ENCODE data around the gene TSPAN11. TPM values are rescaled to one million over a fixed set of nuclear protein-coding genes. Genes with fewer than 3 reads are reported as not detected.

The TSPAN11 gene
- total RNA-seq, 1 experiment from 2014 or later: 4.6 TPM

DNA sequence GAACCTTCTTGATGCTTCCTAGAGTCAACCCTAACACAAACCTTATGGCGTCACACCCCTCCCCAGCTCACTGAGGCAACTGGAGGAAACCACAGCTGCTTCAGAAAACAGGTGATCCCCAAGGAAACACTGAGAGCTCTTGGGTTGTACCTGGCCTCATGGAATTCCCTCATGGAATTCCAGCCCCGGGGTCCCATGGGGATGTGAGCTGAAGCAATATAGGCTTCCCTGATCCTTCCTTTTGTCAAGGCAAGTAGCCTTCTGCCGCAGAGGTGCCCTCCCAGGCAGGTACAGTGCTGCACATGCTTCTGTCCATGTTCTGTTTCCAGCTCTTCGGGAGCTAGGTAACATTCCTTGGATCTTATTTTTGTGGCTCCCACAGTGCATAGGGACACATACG, 47.3 kb downstream of the TSPAN11 start (continued):
- TF ChIP-seq, protein P1, sequence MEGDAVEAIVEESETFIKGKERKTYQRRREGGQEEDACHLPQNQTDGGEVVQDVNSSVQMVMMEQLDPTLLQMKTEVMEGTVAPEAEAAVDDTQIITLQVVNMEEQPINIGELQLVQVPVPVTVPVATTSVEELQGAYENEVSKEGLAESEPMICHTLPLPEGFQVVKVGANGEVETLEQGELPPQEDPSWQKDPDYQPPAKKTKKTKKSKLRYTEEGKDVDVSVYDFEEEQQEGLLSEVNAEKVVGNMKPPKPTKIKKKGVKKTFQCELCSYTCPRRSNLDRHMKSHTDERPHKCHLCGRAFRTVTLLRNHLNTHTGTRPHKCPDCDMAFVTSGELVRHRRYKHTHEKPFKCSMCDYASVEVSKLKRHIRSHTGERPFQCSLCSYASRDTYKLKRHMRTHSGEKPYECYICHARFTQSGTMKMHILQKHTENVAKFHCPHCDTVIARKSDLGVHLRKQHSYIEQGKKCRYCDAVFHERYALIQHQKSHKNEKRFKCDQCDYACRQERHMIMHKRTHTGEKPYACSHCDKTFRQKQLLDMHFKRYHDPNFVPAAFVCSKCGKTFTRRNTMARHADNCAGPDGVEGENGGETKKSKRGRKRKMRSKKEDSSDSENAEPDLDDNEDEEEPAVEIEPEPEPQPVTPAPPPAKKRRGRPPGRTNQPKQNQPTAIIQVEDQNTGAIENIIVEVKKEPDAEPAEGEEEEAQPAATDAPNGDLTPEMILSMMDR (IDR thresholded peaks at IDR 0.05): no peak
- TF ChIP-seq ZNF232 (CRISPR knock-in tag; IDR thresholded peaks at IDR 0.05) (no peak), NR2C2 (CRISPR knock-in tag; IDR thresholded peaks at IDR 0.05) (no peak), ETV6 (CRISPR knock-in tag; IDR thresholded peaks at IDR 0.05) (no peak), NR3C1 (CRISPR knock-in tag; conservative IDR thresholded peaks at IDR 0.05; ENCODE audit: low read depth) (no peak), ZNF263 (CRISPR knock-in tag; IDR thresholded peaks at IDR 0.05; ENCODE audit: low read depth) (no peak), HMGA2 (CRISPR knock-in tag; IDR thresholded peaks at IDR 0.05) (no peak)
- TF ChIP-seq, protein P2, sequence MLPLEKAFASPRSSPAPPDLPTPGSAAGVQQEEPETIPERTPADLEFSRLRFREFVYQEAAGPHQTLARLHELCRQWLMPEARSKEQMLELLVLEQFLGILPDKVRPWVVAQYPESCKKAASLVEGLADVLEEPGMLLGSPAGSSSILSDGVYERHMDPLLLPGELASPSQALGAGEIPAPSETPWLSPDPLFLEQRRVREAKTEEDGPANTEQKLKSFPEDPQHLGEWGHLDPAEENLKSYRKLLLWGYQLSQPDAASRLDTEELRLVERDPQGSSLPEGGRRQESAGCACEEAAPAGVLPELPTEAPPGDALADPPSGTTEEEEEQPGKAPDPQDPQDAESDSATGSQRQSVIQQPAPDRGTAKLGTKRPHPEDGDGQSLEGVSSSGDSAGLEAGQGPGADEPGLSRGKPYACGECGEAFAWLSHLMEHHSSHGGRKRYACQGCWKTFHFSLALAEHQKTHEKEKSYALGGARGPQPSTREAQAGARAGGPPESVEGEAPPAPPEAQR (CRISPR knock-in tag; IDR thresholded peaks at IDR 0.05): no peak
- TF ChIP-seq, protein P3, sequence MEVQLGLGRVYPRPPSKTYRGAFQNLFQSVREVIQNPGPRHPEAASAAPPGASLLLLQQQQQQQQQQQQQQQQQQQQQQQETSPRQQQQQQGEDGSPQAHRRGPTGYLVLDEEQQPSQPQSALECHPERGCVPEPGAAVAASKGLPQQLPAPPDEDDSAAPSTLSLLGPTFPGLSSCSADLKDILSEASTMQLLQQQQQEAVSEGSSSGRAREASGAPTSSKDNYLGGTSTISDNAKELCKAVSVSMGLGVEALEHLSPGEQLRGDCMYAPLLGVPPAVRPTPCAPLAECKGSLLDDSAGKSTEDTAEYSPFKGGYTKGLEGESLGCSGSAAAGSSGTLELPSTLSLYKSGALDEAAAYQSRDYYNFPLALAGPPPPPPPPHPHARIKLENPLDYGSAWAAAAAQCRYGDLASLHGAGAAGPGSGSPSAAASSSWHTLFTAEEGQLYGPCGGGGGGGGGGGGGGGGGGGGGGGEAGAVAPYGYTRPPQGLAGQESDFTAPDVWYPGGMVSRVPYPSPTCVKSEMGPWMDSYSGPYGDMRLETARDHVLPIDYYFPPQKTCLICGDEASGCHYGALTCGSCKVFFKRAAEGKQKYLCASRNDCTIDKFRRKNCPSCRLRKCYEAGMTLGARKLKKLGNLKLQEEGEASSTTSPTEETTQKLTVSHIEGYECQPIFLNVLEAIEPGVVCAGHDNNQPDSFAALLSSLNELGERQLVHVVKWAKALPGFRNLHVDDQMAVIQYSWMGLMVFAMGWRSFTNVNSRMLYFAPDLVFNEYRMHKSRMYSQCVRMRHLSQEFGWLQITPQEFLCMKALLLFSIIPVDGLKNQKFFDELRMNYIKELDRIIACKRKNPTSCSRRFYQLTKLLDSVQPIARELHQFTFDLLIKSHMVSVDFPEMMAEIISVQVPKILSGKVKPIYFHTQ (CRISPR knock-in tag; IDR thresholded peaks at IDR 0.05): no peak

GRCh38 chr12:30974746-30975500, 48.4 kb downstream of the TSPAN11 start:
- peak overlapping the region; percentile 81; the same call in 1 of the 2 replicates for H3K27ac Mint-ChIP-seq
- CTCF ChIA-PET: interaction anchor here (0.9 to 2.8 kb wide), 5 partner anchors 9 to 128 kb away, joined by 4 to 17 read pairs (median 6); no protein-coding TSS in a partner anchor
- TF ChIP-seq EMX1 (CRISPR knock-in tag; IDR thresholded peaks at IDR 0.05): no peak
- TF ChIP-seq, protein P3 (CRISPR knock-in tag; IDR thresholded peaks at IDR 0.05): no peak
- TF ChIP-seq CDX4 (CRISPR knock-in tag; IDR thresholded peaks at IDR 0.05; ENCODE audit: borderline replicate concordance): no peak
- TF ChIP-seq, protein P4, sequence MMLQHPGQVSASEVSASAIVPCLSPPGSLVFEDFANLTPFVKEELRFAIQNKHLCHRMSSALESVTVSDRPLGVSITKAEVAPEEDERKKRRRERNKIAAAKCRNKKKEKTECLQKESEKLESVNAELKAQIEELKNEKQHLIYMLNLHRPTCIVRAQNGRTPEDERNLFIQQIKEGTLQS (CRISPR knock-in tag; conservative IDR thresholded peaks at IDR 0.05): no peak
- TF ChIP-seq ETV6 (CRISPR knock-in tag; IDR thresholded peaks at IDR 0.05): no peak
- no peak for TF ChIP-seq PRDM15 (CRISPR knock-in tag; IDR thresholded peaks at IDR 0.05)
- TF ChIP-seq, protein P5, sequence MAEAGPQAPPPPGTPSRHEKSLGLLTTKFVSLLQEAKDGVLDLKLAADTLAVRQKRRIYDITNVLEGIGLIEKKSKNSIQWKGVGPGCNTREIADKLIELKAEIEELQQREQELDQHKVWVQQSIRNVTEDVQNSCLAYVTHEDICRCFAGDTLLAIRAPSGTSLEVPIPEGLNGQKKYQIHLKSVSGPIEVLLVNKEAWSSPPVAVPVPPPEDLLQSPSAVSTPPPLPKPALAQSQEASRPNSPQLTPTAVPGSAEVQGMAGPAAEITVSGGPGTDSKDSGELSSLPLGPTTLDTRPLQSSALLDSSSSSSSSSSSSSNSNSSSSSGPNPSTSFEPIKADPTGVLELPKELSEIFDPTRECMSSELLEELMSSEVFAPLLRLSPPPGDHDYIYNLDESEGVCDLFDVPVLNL (CRISPR knock-in tag; IDR thresholded peaks at IDR 0.05; ENCODE audit: borderline replicate concordance, low read depth): no peak
- TF ChIP-seq JUN (CRISPR knock-in tag; IDR thresholded peaks at IDR 0.05): no peak
- TF ChIP-seq FOXP1 (CRISPR knock-in tag; IDR thresholded peaks at IDR 0.05; ENCODE audit: borderline replicate concordance): no peak
- no peak for TF ChIP-seq CREM (CRISPR knock-in tag; IDR thresholded peaks at IDR 0.05)
- no peak for TF ChIP-seq ZNF121 (CRISPR knock-in tag; IDR thresholded peaks at IDR 0.05)

More at GRCh38 chr12:30974746-30975500, 48.4 kb downstream of the TSPAN11 start:
- H3K9me3 Mint-ChIP-seq: no peaks in the 10 kb centered on the region
- H3K36me3 Mint-ChIP-seq: no peaks in the 10 kb centered on the region
- DNase-seq (ENCODE audit: low spot score) (no peak), ATAC-seq (no peak)
- no peak overlapping the region for H3K4me3 Mint-ChIP-seq
- POLR2A ChIA-PET: no interaction called here
- H3K27me3 Mint-ChIP-seq (ENCODE audit: low read depth): peaks cover 2% of the 10 kb centered on the region; the same call in 1 of the 2 replicates
- peaks cover 38% of the 10 kb centered on the region for H3K4me1 Mint-ChIP-seq
